CD4-positive, alpha-beta T cell treated with Interleukin-10 for 1 hour (primary cell): ENCODE data around the gene APBB2.
"Not testable (repeated sequence)": the region's sequence is repeated elsewhere in the genome, so short reads cannot be mapped to it uniquely, and the experiment has no call there.

Source experiments
- DNase-seq: peaks from one replicate; pipeline ENCODE4 v3.0.0-alpha.2; 2020

APBB2 gene

GRCh38 chr4:41002309-41002708 lies 212.0 kb downstream of the APBB2 start:
- no peak for DNase-seq

- no peak for DNase-seq
These were observed 214.0 kb downstream of the APBB2 start for GRCh38 chr4:41000356-41000755.

GRCh38 chr4:40998675-40999358 lies 215.5 kb downstream of the APBB2 start:
- DNase-seq: no peak

GRCh38 chr4:40995850-40996249 lies 218.5 kb downstream of the APBB2 start:
- no peak for DNase-seq

GRCh38 chr4:40994321-40994720 lies 220.0 kb downstream of the APBB2 start:
- not testable (repeated sequence) for DNase-seq

GRCh38 chr4:40993296-40993693 lies 221.0 kb downstream of the APBB2 start:
- not testable (repeated sequence) for DNase-seq

- no peak for DNase-seq
These were observed 221.7 kb downstream of the APBB2 start for GRCh38 chr4:40992472-40993295.

- no peak for DNase-seq
These were observed 222.4 kb downstream of the APBB2 start for GRCh38 chr4:40991908-40992307.

- no peak for DNase-seq
These were observed 223.5 kb downstream of the APBB2 start for GRCh38 chr4:40990899-40991265.

GRCh38 chr4:40990236-40990898 lies 224.0 kb downstream of the APBB2 start:
- no peak for DNase-seq

GRCh38 chr4:40987151-40987550 lies 227.2 kb downstream of the APBB2 start:
- DNase-seq: no peak

- no peak for DNase-seq
These were observed 228.0 kb downstream of the APBB2 start for GRCh38 chr4:40986375-40986774.

- no peak for DNase-seq
These were observed 230.3 kb downstream of the APBB2 start for GRCh38 chr4:40984051-40984450.

- DNase-seq: no peak
These were observed 233.9 kb downstream of the APBB2 start for GRCh38 chr4:40980318-40980883.

GRCh38 chr4:40978548-40978947 lies 235.8 kb downstream of the APBB2 start:
- no peak for DNase-seq

- peak; percentile 4 for DNase-seq
These were observed 238.0 kb downstream of the APBB2 start for GRCh38 chr4:40976343-40976742.

GRCh38 chr4:40972722-40973121 lies 241.6 kb downstream of the APBB2 start:
- no peak for DNase-seq

- no peak for DNase-seq
These were observed 243.0 kb downstream of the APBB2 start for GRCh38 chr4:40971338-40971737.

GRCh38 chr4:40969501-40969900 lies 244.8 kb downstream of the APBB2 start:
- no peak for DNase-seq

- no peak for DNase-seq
These were observed 246.8 kb downstream of the APBB2 start for GRCh38 chr4:40967550-40967949.

GRCh38 chr4:40966091-40966490 lies 248.3 kb downstream of the APBB2 start:
- DNase-seq: no peak

- DNase-seq: no peak
These were observed 250.4 kb downstream of the APBB2 start for GRCh38 chr4:40963897-40964478.

- DNase-seq: no peak
These were observed 251.7 kb downstream of the APBB2 start for GRCh38 chr4:40962551-40963180.
